ENCODE results near the gene DGKQ. TPM values are rescaled to one million over a fixed set of nuclear protein-coding genes. Genes with fewer than 3 reads are reported as not detected.

Gene DGKQ
- total RNA-seq, 5 donors from 2014 or later (not counting 1 experiment from before 2014, with no cell fraction given), result 22.6 to 46.4 (median 36.9) TPM

- CTCF ChIA-PET, result no interaction called here
These were observed 12.6 kb downstream of the DGKQ start for GRCh38 chr4:960636-961350.

GRCh38 chr4:960140-960635, 13.2 kb downstream of the DGKQ start:
- peaks cover 0 to 3% of the 10 kb centered on the region in 2 experiments for H3K4me1 ChIP-seq (ENCODE audit: control insufficient read depth in 1 of 2, extremely low read depth in 1 of 2, insufficient read depth in 2 of 2, low read length in 2 of 2)
- no peak for ATAC-seq (replicated peaks in 1 of 4)
- H3K36me3 ChIP-seq (ENCODE audit: control insufficient read depth in 2 of 2, extremely low read depth in 1 of 2, insufficient read depth in 1 of 2, low read length in 1 of 2), result peaks cover 19 to 36% of the 10 kb centered on the region in 2 donors
- H3K4me3 ChIP-seq (ENCODE audit: control insufficient read depth in 1 of 2, extremely low read depth in 1 of 2, low read length in 1 of 2), result no peak overlapping the region
- no peaks in the 10 kb centered on the region for H3K9me3 ChIP-seq
- CTCF ChIA-PET, result no interaction called here
- DNase-seq, result no peak
- Mint-ChIP-seq H3K27ac (no peak overlapping the region), H3K27me3 (no peaks in the 10 kb centered on the region), H3K4me1 (no peaks in the 10 kb centered on the region), H3K9me3 (no peaks in the 10 kb centered on the region), H3K36me3 (peaks cover 6% of the 10 kb centered on the region), H3K4me3 (no peak overlapping the region)
- POLR2A ChIA-PET, result no interaction called here
- H3K27ac ChIP-seq (ENCODE audit: low read length), result no peak overlapping the region
- no peaks in the 10 kb centered on the region for H3K27me3 ChIP-seq (replicated peaks in 1 of 2; ENCODE audit: control insufficient read depth in 2 of 2, extremely low read depth in 1 of 2, insufficient read depth in 2 of 2, low read length in 1 of 2)
- 94% methylated on average over 13 of the region's 16 CpGs for WGBS (ENCODE audit: insufficient coverage)

More at GRCh38 chr4:960636-961350, 12.6 kb downstream of the DGKQ start:
- Histone ChIP-seq H3K9me3 (no peaks in the 10 kb centered on the region), H3K27ac (ENCODE audit: low read length) (no peak overlapping the region), H3K36me3 (ENCODE audit: control insufficient read depth in 2 of 2, extremely low read depth in 1 of 2, insufficient read depth in 1 of 2, low read length in 1 of 2) (peaks cover 23 to 40% of the 10 kb centered on the region in 2 donors), H3K27me3 (replicated peaks in 1 of 2; ENCODE audit: control insufficient read depth in 2 of 2, extremely low read depth in 1 of 2, insufficient read depth in 2 of 2, low read length in 1 of 2) (no peaks in the 10 kb centered on the region), H3K4me1 (ENCODE audit: control insufficient read depth in 1 of 2, extremely low read depth in 1 of 2, insufficient read depth in 2 of 2, low read length in 2 of 2) (peaks cover 0 to 3% of the 10 kb centered on the region in 2 experiments), H3K4me3 (ENCODE audit: control insufficient read depth in 1 of 2, extremely low read depth in 1 of 2, low read length in 1 of 2) (no peak overlapping the region)
- ATAC-seq (replicated peaks in 1 of 4) (no peak), DNase-seq (no peak)
- Mint-ChIP-seq H3K4me1 (no peaks in the 10 kb centered on the region), H3K27ac (no peak overlapping the region), H3K27me3 (no peaks in the 10 kb centered on the region), H3K36me3 (peaks cover 6% of the 10 kb centered on the region), H3K4me3 (no peak overlapping the region), H3K9me3 (no peaks in the 10 kb centered on the region)
- POLR2A ChIA-PET, result no interaction called here
- 92% methylated on average over 30 of the region's 35 CpGs for WGBS (ENCODE audit: insufficient coverage)

GRCh38 chr4:959338-960139, 13.8 kb downstream of the DGKQ start:
- H3K27me3 ChIP-seq (replicated peaks in 1 of 2; ENCODE audit: control insufficient read depth in 2 of 2, extremely low read depth in 1 of 2, insufficient read depth in 2 of 2, low read length in 1 of 2), result no peaks in the 10 kb centered on the region
- H3K4me1 Mint-ChIP-seq, result no peaks in the 10 kb centered on the region
- no peaks in the 10 kb centered on the region for H3K9me3 ChIP-seq
- POLR2A ChIA-PET, result no interaction called here
- CTCF ChIA-PET, result no interaction called here
- DNase-seq, result peak in 1 of 35 experiments; percentile 23
- WGBS (ENCODE audit: insufficient coverage), result 88% methylated on average over 20 of the region's 24 CpGs
- peaks cover 9% of the 10 kb centered on the region for H3K36me3 Mint-ChIP-seq
- no peak overlapping the region for H3K4me3 ChIP-seq (ENCODE audit: control insufficient read depth in 1 of 2, extremely low read depth in 1 of 2, low read length in 1 of 2)
- ATAC-seq (replicated peaks in 1 of 4), result no peak
- no peak overlapping the region for H3K27ac Mint-ChIP-seq
- no peak overlapping the region for H3K4me3 Mint-ChIP-seq
- H3K4me1 ChIP-seq (ENCODE audit: control insufficient read depth in 1 of 2, extremely low read depth in 1 of 2, insufficient read depth in 2 of 2, low read length in 2 of 2), result peaks cover 0 to 3% of the 10 kb centered on the region in 2 experiments
- H3K36me3 ChIP-seq (ENCODE audit: control insufficient read depth in 2 of 2, extremely low read depth in 1 of 2, insufficient read depth in 1 of 2, low read length in 1 of 2), result peaks cover 14 to 36% of the 10 kb centered on the region in 2 donors
- no peaks in the 10 kb centered on the region for H3K27me3 Mint-ChIP-seq
- no peak overlapping the region for H3K27ac ChIP-seq (ENCODE audit: low read length)
- no peaks in the 10 kb centered on the region for H3K9me3 Mint-ChIP-seq

DNA sequence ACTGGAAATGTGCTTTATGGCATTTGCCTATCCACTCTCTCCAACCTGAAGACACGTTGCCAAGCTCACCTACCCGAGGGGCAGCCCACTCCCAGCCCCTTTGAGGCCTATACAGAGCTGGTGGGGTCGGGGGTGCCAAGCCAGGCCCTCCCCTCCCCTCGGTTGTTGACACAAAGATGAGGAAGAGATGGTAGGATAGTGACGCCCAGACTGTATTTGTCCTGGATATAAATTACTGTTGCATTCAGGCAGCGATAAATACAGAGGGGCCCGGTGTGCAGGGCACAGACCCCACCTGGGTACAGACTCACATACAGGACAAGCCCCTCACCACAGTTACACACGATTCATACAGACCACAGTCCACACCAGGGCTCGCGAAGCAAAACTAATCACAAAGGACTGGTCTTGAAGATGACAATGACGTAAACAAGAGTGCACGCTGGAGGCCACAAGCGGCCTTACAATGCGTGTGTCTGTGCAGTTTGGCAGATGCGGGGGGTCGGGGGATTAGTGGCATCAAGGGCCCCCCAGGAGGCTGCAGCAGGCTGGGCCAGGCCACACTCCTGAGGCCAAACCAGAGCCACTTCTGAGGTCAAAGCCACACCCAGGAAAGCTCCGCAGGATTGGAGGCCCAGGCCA, 14.6 kb downstream of the DGKQ start:
- Histone ChIP-seq H3K27ac (ENCODE audit: low read length) (no peak overlapping the region), H3K9me3 (no peaks in the 10 kb centered on the region), H3K27me3 (replicated peaks in 1 of 2; ENCODE audit: control insufficient read depth in 2 of 2, extremely low read depth in 1 of 2, insufficient read depth in 2 of 2, low read length in 1 of 2) (no peaks in the 10 kb centered on the region), H3K4me3 (ENCODE audit: control insufficient read depth in 1 of 2, extremely low read depth in 1 of 2, low read length in 1 of 2) (no peak overlapping the region), H3K36me3 (ENCODE audit: control insufficient read depth in 2 of 2, extremely low read depth in 1 of 2, insufficient read depth in 1 of 2, low read length in 1 of 2) (peaks cover 18 to 33% of the 10 kb centered on the region in 2 donors), H3K4me1 (ENCODE audit: control insufficient read depth in 1 of 2, extremely low read depth in 1 of 2, insufficient read depth in 2 of 2, low read length in 2 of 2) (peaks cover 0 to 3% of the 10 kb centered on the region in 2 experiments)
- no peaks in the 10 kb centered on the region for H3K27me3 Mint-ChIP-seq
- H3K4me3 Mint-ChIP-seq, result no peak overlapping the region
- H3K27ac Mint-ChIP-seq, result no peak overlapping the region
- POLR2A ChIA-PET, result no interaction called here
- CTCF ChIA-PET, result interaction anchor here in 1 of 2 donors (0.7 kb wide), 1 partner anchor 12 kb away, joined by 3 read pairs; no protein-coding TSS in a partner anchor
- DNase-seq (no peak), ATAC-seq (replicated peaks in 1 of 4) (no peak)
- no peaks in the 10 kb centered on the region for H3K4me1 Mint-ChIP-seq
- no peaks in the 10 kb centered on the region for H3K9me3 Mint-ChIP-seq
- H3K36me3 Mint-ChIP-seq, result peaks cover 14% of the 10 kb centered on the region
- WGBS (ENCODE audit: insufficient coverage), result 95% methylated on average over 10 of the region's 17 CpGs

DNA sequence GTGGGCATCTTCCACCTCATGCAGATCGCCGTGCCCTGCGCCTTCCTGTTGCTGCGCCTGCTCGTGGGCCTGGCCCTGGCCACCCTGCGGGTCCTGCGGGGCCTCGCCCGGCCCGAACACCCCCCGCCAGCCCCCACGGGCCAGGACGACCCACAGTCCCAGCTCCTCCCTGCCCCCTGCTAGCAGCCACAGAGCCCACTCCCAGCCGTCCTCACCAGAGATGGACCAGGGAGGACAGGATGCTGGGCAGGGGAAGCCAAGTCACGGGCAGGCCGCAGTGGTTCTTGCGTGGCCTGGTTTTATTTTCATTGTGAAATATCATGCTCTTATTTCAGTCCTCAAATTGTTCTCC, 15.1 kb downstream of the DGKQ start:
- Mint-ChIP-seq H3K4me3 (no peak overlapping the region), H3K9me3 (no peaks in the 10 kb centered on the region), H3K36me3 (peaks cover 14% of the 10 kb centered on the region), H3K4me1 (no peaks in the 10 kb centered on the region), H3K27ac (no peak overlapping the region), H3K27me3 (no peaks in the 10 kb centered on the region)
- 96% methylated on average over 13 of the region's 17 CpGs for WGBS (ENCODE audit: insufficient coverage)
- ChIA-PET CTCF (interaction anchor here in 1 of 2 donors (0.7 kb wide), 1 partner anchor 12 kb away, joined by 3 read pairs; no protein-coding TSS in a partner anchor), POLR2A (no interaction called here)
- H3K36me3 ChIP-seq (ENCODE audit: control insufficient read depth in 2 of 2, extremely low read depth in 1 of 2, insufficient read depth in 1 of 2, low read length in 1 of 2), result peaks cover 18 to 32% of the 10 kb centered on the region in 2 donors
- H3K27ac ChIP-seq (ENCODE audit: low read length), result no peak overlapping the region
- DNase-seq (no peak), ATAC-seq (replicated peaks in 1 of 4) (no peak)
- H3K4me1 ChIP-seq (ENCODE audit: control insufficient read depth in 1 of 2, extremely low read depth in 1 of 2, insufficient read depth in 2 of 2, low read length in 2 of 2), result no peaks in the 10 kb centered on the region
- H3K27me3 ChIP-seq (replicated peaks in 1 of 2; ENCODE audit: control insufficient read depth in 2 of 2, extremely low read depth in 1 of 2, insufficient read depth in 2 of 2, low read length in 1 of 2), result no peaks in the 10 kb centered on the region
- no peaks in the 10 kb centered on the region for H3K9me3 ChIP-seq
- no peak overlapping the region for H3K4me3 ChIP-seq (ENCODE audit: control insufficient read depth in 1 of 2, extremely low read depth in 1 of 2, low read length in 1 of 2)

DNA sequence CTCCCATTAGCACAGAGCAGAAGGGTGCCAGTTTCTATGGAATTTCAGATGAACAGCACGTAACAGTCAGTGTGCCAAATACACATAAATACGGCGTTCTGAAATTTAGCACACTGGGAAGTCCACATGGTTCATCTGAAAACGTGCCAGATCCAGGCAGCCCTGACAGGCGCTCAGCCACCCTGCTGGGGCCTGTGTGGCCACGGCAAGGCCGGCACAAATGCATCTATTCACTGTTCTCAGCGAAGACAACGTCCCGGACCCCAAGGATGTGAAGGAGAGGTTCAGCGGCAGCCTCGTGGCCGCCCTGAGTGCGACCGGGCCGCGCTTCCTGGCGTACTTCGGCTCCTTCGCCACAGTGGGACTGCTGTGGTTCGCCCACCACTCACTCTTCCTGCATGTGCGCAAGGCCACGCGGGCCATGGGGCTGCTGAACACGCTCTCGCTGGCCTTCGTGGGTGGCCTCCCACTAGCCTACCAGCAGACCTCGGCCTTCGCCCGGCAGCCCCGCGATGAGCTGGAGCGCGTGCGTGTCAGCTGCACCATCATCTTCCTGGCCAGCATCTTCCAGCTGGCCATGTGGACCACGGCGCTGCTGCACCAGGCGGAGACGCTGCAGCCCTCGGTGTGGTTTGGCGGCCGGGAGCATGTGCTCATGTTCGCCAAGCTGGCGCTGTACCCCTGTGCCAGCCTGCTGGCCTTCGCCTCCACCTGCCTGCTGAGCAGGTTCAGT, 15.6 kb downstream of the DGKQ start:
- DNase-seq (no peak), ATAC-seq (replicated peaks in 1 of 4) (no peak)
- CTCF ChIA-PET, result interaction anchor here in 1 of 2 donors (0.7 kb wide), 1 partner anchor 13 kb away, joined by 3 read pairs; no protein-coding TSS in a partner anchor
- no peaks in the 10 kb centered on the region for H3K9me3 ChIP-seq
- H3K27ac ChIP-seq (ENCODE audit: low read length), result no peak overlapping the region
- no peak overlapping the region for H3K4me3 Mint-ChIP-seq
- no peak overlapping the region for H3K27ac Mint-ChIP-seq
- H3K27me3 ChIP-seq (replicated peaks in 1 of 2; ENCODE audit: control insufficient read depth in 2 of 2, extremely low read depth in 1 of 2, insufficient read depth in 2 of 2, low read length in 1 of 2), result no peaks in the 10 kb centered on the region
- no peaks in the 10 kb centered on the region for H3K4me1 Mint-ChIP-seq
- no peaks in the 10 kb centered on the region for H3K27me3 Mint-ChIP-seq
- H3K36me3 ChIP-seq (ENCODE audit: control insufficient read depth in 2 of 2, extremely low read depth in 1 of 2, insufficient read depth in 1 of 2, low read length in 1 of 2), result peaks cover 17 to 28% of the 10 kb centered on the region in 2 donors
- no peaks in the 10 kb centered on the region for H3K4me1 ChIP-seq (ENCODE audit: control insufficient read depth in 1 of 2, extremely low read depth in 1 of 2, insufficient read depth in 2 of 2, low read length in 2 of 2)
- 95% methylated on average over 44 of the region's 45 CpGs for WGBS (ENCODE audit: insufficient coverage)
- H3K36me3 Mint-ChIP-seq, result peaks cover 14% of the 10 kb centered on the region
- POLR2A ChIA-PET, result no interaction called here
- H3K9me3 Mint-ChIP-seq, result no peaks in the 10 kb centered on the region
- H3K4me3 ChIP-seq (ENCODE audit: control insufficient read depth in 1 of 2, extremely low read depth in 1 of 2, low read length in 1 of 2), result no peak overlapping the region

All from T-cell (primary cell).